Raji (cell line): ENCODE data around the gene HK1.

Experiments
- POLR2A ChIP-seq: IDR thresholded peaks from 2 replicates; pipeline ENCODE4 v1.6.1; 2011; ENCODE audit warnings: low read depth, low read length, control low read depth; ENCODE audit not compliant: insufficient read depth

The HK1 gene

GRCh38 chr10:69281507-69282413 is 3.5 kb downstream of the HK1 start:
- no peak for TF ChIP-seq POLR2A

GRCh38 chr10:69285699-69286098 is 7.4 kb downstream of the HK1 start:
- TF ChIP-seq POLR2A = no peak

- TF ChIP-seq POLR2A = no peak
Measured at GRCh38 chr10:69287181-69287580, 8.9 kb downstream of the HK1 start.

- no peak for TF ChIP-seq POLR2A
Measured at GRCh38 chr10:69290993-69291392, 12.7 kb downstream of the HK1 start.

- TF ChIP-seq POLR2A = no peak
Measured at GRCh38 chr10:69292459-69292858, 14.2 kb downstream of the HK1 start.

- TF ChIP-seq POLR2A = no peak
Measured at GRCh38 chr10:69295027-69295636, 16.8 kb downstream of the HK1 start.

- TF ChIP-seq POLR2A = no peak
Measured at GRCh38 chr10:69303632-69304051, 25.3 kb downstream of the HK1 start.

GRCh38 chr10:69306421-69306820 is 28.1 kb downstream of the HK1 start:
- no peak for TF ChIP-seq POLR2A

- no peak for TF ChIP-seq POLR2A
Measured at GRCh38 chr10:69307434-69307833, 29.1 kb downstream of the HK1 start.

- TF ChIP-seq POLR2A = no peak
Measured at GRCh38 chr10:69311309-69311708, 33.0 kb downstream of the HK1 start.

GRCh38 chr10:69312528-69312927 is 34.2 kb downstream of the HK1 start:
- TF ChIP-seq POLR2A = no peak

- TF ChIP-seq POLR2A = no peak
Measured at GRCh38 chr10:69315100-69315542, 36.8 kb downstream of the HK1 start.

- TF ChIP-seq POLR2A = no peak
Measured at GRCh38 chr10:69315610-69316312, 37.5 kb downstream of the HK1 start.

- TF ChIP-seq POLR2A = no peak
Measured at GRCh38 chr10:69316313-69317059, 38.2 kb downstream of the HK1 start.

- peak; percentile 46 for TF ChIP-seq POLR2A
Measured at GRCh38 chr10:69317175-69317604, 38.9 kb downstream of the HK1 start.
